K562 (cell line): ENCODE data around the gene HMCN2. TPM values are rescaled to one million over a fixed set of nuclear protein-coding genes. Genes with fewer than 3 reads are reported as not detected.

Source experiments
- ATAC-seq: fragments of 200-7000 bp; cut with Tn5 transposase; 3 replicates; pipeline ENCODE4 v1.9.1; 2020; ENCODE audit warnings: moderate library complexity
- BruUV-seq: library from RNA; stranded (reverse); fragments of 400-500 nt; replicated peaks from 2 replicates; lab custom pipeline; 2021; lab: Mats Ljungman, UMichigan
- CTCF ChIA-PET: fragments of 300-600 bp; formaldehyde crosslinking; extraction: SDS; loops from one replicate; lab custom pipeline; 2021; ENCODE audit warnings: low intra/inter-chr PET ratio; lab: Yijun Ruan, JAX
- POLR2A ChIA-PET: fragments of 300-600, 350-650 bp; sonication (Branson Sonifier 250); formaldehyde crosslinking; extraction: SDS; loops from one replicate; lab custom pipeline; 2021; ENCODE audit warnings: antibody characterized with exemption, inconsistent platforms; lab: Yijun Ruan, JAX
- DNase-seq, 4 experiments: peaks; one replicate each; pipeline versions ENCODE4 v3.0.0 to v3.0.0-alpha.2; 2011 to 2018; ENCODE audit warnings: low spot score in 3 of 4, mixed read lengths in 3 of 4; ENCODE audit errors: extremely low read depth in 1 of 4
- FAIRE-seq: peaks from 2 replicates; lab custom pipeline; 2011; peaks lifted over from hg19 to GRCh38; lab: Jason Lieb, UNC
- H2AFZ ChIP-seq: 2 replicates; pipeline ENCODE4 v1.6.0; 2011; ENCODE audit warnings: low read depth, low read length, control low read depth, inconsistent platforms
- H3K27ac ChIP-seq: fragments of 200-600 bp; 3 replicates; pipeline ENCODE4 v1.8.0; 2011; ENCODE audit warnings: low read depth, mild to moderate bottlenecking, control low read depth, inconsistent platforms, low read length, moderate library complexity, mixed read lengths; ENCODE audit errors: extremely low read depth
- H3K27me3 ChIP-seq, 2 experiments: fragments of 300-600 bp in 1 of 2; 2 replicates in 1 of 2; 3 replicates in 1 of 2; pipeline versions ENCODE4 v1.6.0 to v1.8.0; 2011; ENCODE audit warnings: inconsistent platforms in 2 of 2, low read length in 2 of 2, mild to moderate bottlenecking in 1 of 2, mixed read lengths in 1 of 2, moderate library complexity in 1 of 2; ENCODE audit not compliant: control insufficient read depth in 2 of 2, insufficient read depth in 2 of 2
- H3K36me3 ChIP-seq: fragments of 300-600 bp; 3 replicates; pipeline ENCODE4 v1.8.0; 2011; ENCODE audit warnings: mild to moderate bottlenecking, low read length, inconsistent platforms; ENCODE audit not compliant: control insufficient read depth, insufficient read depth
- H3K4me1 ChIP-seq, 2 experiments: fragments of 200-600 bp in 1 of 2; replicated peaks in 1 of 2; 2 replicates in 1 of 2; 3 replicates in 1 of 2; pipeline versions ENCODE4 v1.5.1 to v1.8.0; 2011; ENCODE audit warnings: inconsistent platforms in 2 of 2, low read length in 2 of 2, mild to moderate bottlenecking in 1 of 2, mixed read lengths in 1 of 2, moderate library complexity in 1 of 2; ENCODE audit not compliant: control insufficient read depth in 2 of 2, insufficient read depth in 2 of 2
- H3K4me2 ChIP-seq: 2 replicates; pipeline ENCODE4 v1.6.1; 2011; ENCODE audit warnings: low read length, control low read depth, inconsistent platforms, mixed read lengths; ENCODE audit not compliant: insufficient read depth
- H3K4me3 ChIP-seq: fragments of 200-600 bp; sonication (generic), shearing (Covaris generic); 2 replicates; pipeline ENCODE4 v1.5.1; 2016; ENCODE audit warnings: control low read depth, inconsistent platforms
- H3K79me2 ChIP-seq: fragments of 200-600 bp; 3 replicates; pipeline ENCODE4 v1.8.0; 2011; ENCODE audit warnings: low read length, inconsistent platforms; ENCODE audit not compliant: control insufficient read depth, insufficient read depth
- H3K9ac ChIP-seq, 2 experiments: 2 replicates each; pipeline versions ENCODE4 v1.6.0 to v1.6.1; 2011; ENCODE audit warnings: low read depth in 2 of 2, low read length in 2 of 2, control low read depth in 1 of 2, inconsistent platforms in 1 of 2, mild to moderate bottlenecking in 1 of 2, mixed read lengths in 1 of 2; ENCODE audit not compliant: insufficient read depth in 1 of 2
- H3K9me1 ChIP-seq: one replicate; pipeline ENCODE4 v1.6.0; 2011; ENCODE audit warnings: inconsistent platforms, mild to moderate bottlenecking, low read length, moderate library complexity; ENCODE audit not compliant: control insufficient read depth, insufficient read depth
- H3K9me3 ChIP-seq: replicated peaks from 2 replicates; pipeline ENCODE4 v1.5.1; 2011; ENCODE audit warnings: low read depth, low read length, inconsistent platforms; ENCODE audit not compliant: control insufficient read depth, insufficient read depth
- H4K20me1 ChIP-seq: replicated peaks from 2 replicates; pipeline ENCODE4 v1.6.1; 2011; ENCODE audit warnings: low read length, inconsistent platforms, mixed read lengths; ENCODE audit not compliant: control insufficient read depth, insufficient read depth
- BRF1 ChIP-seq: IDR thresholded peaks from 3 replicates; pipeline ENCODE4 v1.6.1; 2011; ENCODE audit warnings: borderline replicate concordance, mild to moderate bottlenecking; ENCODE audit not compliant: insufficient read length; ENCODE audit errors: extremely low read depth
- CBFA2T2 ChIP-seq: fragments of 450-650 bp; conservative IDR thresholded peaks from 2 replicates; pipeline ENCODE4 v1.6.1; 2017; ENCODE audit warnings: mild to moderate bottlenecking
- CBFA2T3 ChIP-seq: fragments of 450-650 bp; IDR thresholded peaks from 2 replicates; pipeline ENCODE4 v1.6.1; 2017
- CBX2 ChIP-seq: fragments of 200-600 bp; sonication (generic); IDR thresholded peaks from one replicate; pipeline ENCODE4 v1.6.1; 2012; ENCODE audit warnings: mild to moderate bottlenecking, low read length, inconsistent platforms; ENCODE audit not compliant: insufficient read depth, poor library complexity, severe bottlenecking
- CC2D1A ChIP-seq: fragments of 450-650 bp; IDR thresholded peaks from 2 replicates; pipeline ENCODE4 v1.6.1; 2017; ENCODE audit warnings: mild to moderate bottlenecking
- SMAD1 ChIP-seq: fragments of 150-350 bp; IDR thresholded peaks from 2 replicates; pipeline ENCODE4 v1.6.1; 2014; ENCODE audit warnings: low read length, low read depth; ENCODE audit not compliant: partially characterized antibody
- SRSF9 ChIP-seq: fragments of 200-400 bp; formaldehyde crosslinking; IDR thresholded peaks from 2 replicates; pipeline ENCODE4 v1.6.1; 2017; ENCODE audit warnings: low read depth, low read length, borderline replicate concordance
- TEAD4 ChIP-seq, 2 experiments: sonication (generic) in 1 of 2; formaldehyde crosslinking in 1 of 2; IDR thresholded peaks; 2 replicates each; pipeline versions ENCODE4 v1.6.1 to v1.8.0; 2012 to 2022; ENCODE audit warnings: borderline replicate concordance in 1 of 2, inconsistent platforms in 1 of 2, low read length in 1 of 2, mild to moderate bottlenecking in 1 of 2, missing genetic modification reagents in 1 of 2
- ZNF280B ChIP-seq: fragments of 250-450 bp; sonication (Bioruptor Pico); IDR thresholded peaks from 2 replicates; pipeline ENCODE4 v1.5.1; 2021; ENCODE audit warnings: mild to moderate bottlenecking
- ZNF551 ChIP-seq: fragments of 250-450 bp; sonication (Bioruptor Pico); IDR thresholded peaks from 2 replicates; pipeline ENCODE4 v1.5.0; 2021; ENCODE audit warnings: mild to moderate bottlenecking, moderate library complexity
- WGBS: fragments of 100-300 bp; shearing (Covaris generic); methylation state at CpG from one replicate; pipeline ENCODE4 v1.1.6; 2016; ENCODE audit warnings: low coverage, mixed read lengths; ENCODE audit not compliant: insufficient coverage; ENCODE audit errors: missing lambda C conversion rate; 5-methylcytosine and 5-hydroxymethylcytosine counted together
- in situ Hi-C: fragments of 300-500 bp; cut with MboI; formaldehyde crosslinking; loops from 4 replicates; pipeline ENCODE4 v1.15.0; 2018; ENCODE audit warnings: inconsistent platforms, mixed read lengths
- intact Hi-C: fragments of 100-400 bp; cut with micrococcal nuclease; formaldehyde crosslinking; loops from 2 replicates; pipeline ENCODE4 v1.14.2; 2022
- polyA plus RNA-seq, 8 experiments: library from polyadenylated mRNA; depleted of rRNA in 4 of 8; stranded (reverse) in 5 of 8; unstranded in 3 of 8; fragments of >200 nt; fragmentation: Nextera tagmentation in 2 of 8; fragmentation: Illumina TruSeq in 1 of 8; extraction: Ambion mirVana in 2 of 8; extraction: Trizol in 1 of 8; gene quantifications; 2 replicates each; pipeline versions ENCODE4 v1.2.1 to v1.2.3, GENCODE V29; 2011 to 2014; ENCODE audit warnings: inconsistent platforms in 1 of 8, missing spikeins in 1 of 8
- total RNA-seq, 7 experiments: library from RNA; depleted of rRNA in 6 of 7; stranded (reverse); fragments of >200 nt in 6 of 7; fragmentation: Illumina TruSeq in 2 of 7; extraction: Trizol in 2 of 7; gene quantifications; 2 replicates each; pipeline versions ENCODE4 v1.2.1 to v1.2.3, GENCODE V29; 2011 to 2021; ENCODE audit warnings: low replicate concordance in 1 of 7
- TF ChIP-seq, protein P1 (sequence below): fragments of 250-450 bp; sonication (Bioruptor Pico); IDR thresholded peaks from 2 replicates; pipeline ENCODE4 v1.8.0; 2022; ENCODE audit warnings: moderate library complexity, mild to moderate bottlenecking, inconsistent platforms
- TF ChIP-seq, protein P2 (sequence below): fragments of 200-800 bp; sonication (Bioruptor generic); IDR thresholded peaks from 2 replicates; pipeline ENCODE4 v1.6.1; 2017; ENCODE audit warnings: missing genetic modification characterization, missing compliant biosample characterization
- TF ChIP-seq, protein P3 (sequence below): sonication (generic); formaldehyde crosslinking; IDR thresholded peaks from 2 replicates; pipeline ENCODE4 v1.8.0; 2022; ENCODE audit warnings: mild to moderate bottlenecking, missing genetic modification reagents
- TF ChIP-seq, protein P4 (sequence below), 2 experiments: fragments of 450-650 bp in 1 of 2; sonication (generic) in 1 of 2; formaldehyde crosslinking; conservative IDR thresholded peaks; 2 replicates each; pipeline versions ENCODE4 v1.4.0 to v1.8.1; 2020 to 2022; ENCODE audit warnings: mild to moderate bottlenecking in 1 of 2, missing genetic modification reagents in 1 of 2

The HMCN2 gene
- total and polyA plus RNA-seq, 9 of the 15 experiments (the other 6 are each of a cell fraction or from before 2014, with no cell fraction given) = 0.01 TPM; not detected in 8

- H3K4me2 ChIP-seq = peak overlapping the region; percentile 49
- H3K79me2 ChIP-seq = no peaks in the 10 kb centered on the region
- no peaks in the 10 kb centered on the region for H3K9me3 ChIP-seq
- H3K4me1 ChIP-seq = peaks cover 10 to 32% of the 10 kb centered on the region in 2 experiments; a peak in 3 of 5 replicates
- POLR2A ChIA-PET = interaction anchor here (0.6 to 1.0 kb wide), 5 partner anchors 11 to 647 kb away, joined by 3 to 4 read pairs (median 3); no protein-coding TSS in a partner anchor
- WGBS = 2% methylated on average over 23 of the region's 29 CpGs
- CTCF ChIA-PET = no interaction called here
- H3K9ac ChIP-seq = 0 out of 4 replicates have a peak overlapping the region, but pooled peaks of 1 of the 2 experiments have one; percentile 29
- H3K27me3 ChIP-seq = peaks cover 22 to 71% of the 10 kb centered on the region in 2 experiments
- in situ Hi-C loops (no loop called here), intact Hi-C loops (no loop called here)
- H2AFZ ChIP-seq = no peak overlapping the region
- peaks cover 15% of the 10 kb centered on the region for H4K20me1 ChIP-seq
- no peaks in the 10 kb centered on the region for H3K36me3 ChIP-seq
- H3K9me1 ChIP-seq = no peaks in the 10 kb centered on the region
- H3K27ac ChIP-seq = no peak overlapping the region
- ATAC-seq (peak; percentile 95), DNase-seq (peak; percentile 60 to 86 (median 78)), FAIRE-seq (no peak)
- H3K4me3 ChIP-seq = no peak overlapping the region
- BruUV-seq = no TSS peak
- TF ChIP-seq TEAD4 (IDR thresholded peaks at IDR 0.05; ENCODE audit: low read length) (peak; percentile 65), TEAD4 (CRISPR knock-in tag; IDR thresholded peaks at IDR 0.05; ENCODE audit: borderline replicate concordance) (no peak), CBFA2T3 (peak; percentile 77), CC2D1A (no peak), ZNF551 (CRISPR knock-in tag) (no peak), BRF1 (no peak), ZNF280B (CRISPR knock-in tag) (no peak), CBX2 (no peak), SMAD1 (no peak), SRSF9 (no peak), CBFA2T2 (peak; percentile 60)
- TF ChIP-seq, protein P1, sequence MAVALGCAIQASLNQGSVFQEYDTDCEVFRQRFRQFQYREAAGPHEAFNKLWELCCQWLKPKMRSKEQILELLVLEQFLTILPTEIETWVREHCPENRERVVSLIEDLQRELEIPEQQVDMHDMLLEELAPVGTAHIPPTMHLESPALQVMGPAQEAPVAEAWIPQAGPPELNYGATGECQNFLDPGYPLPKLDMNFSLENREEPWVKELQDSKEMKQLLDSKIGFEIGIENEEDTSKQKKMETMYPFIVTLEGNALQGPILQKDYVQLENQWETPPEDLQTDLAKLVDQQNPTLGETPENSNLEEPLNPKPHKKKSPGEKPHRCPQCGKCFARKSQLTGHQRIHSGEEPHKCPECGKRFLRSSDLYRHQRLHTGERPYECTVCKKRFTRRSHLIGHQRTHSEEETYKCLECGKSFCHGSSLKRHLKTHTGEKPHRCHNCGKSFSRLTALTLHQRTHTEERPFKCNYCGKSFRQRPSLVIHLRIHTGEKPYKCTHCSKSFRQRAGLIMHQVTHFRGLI (CRISPR knock-in tag) = no peak
- TF ChIP-seq, protein P2, sequence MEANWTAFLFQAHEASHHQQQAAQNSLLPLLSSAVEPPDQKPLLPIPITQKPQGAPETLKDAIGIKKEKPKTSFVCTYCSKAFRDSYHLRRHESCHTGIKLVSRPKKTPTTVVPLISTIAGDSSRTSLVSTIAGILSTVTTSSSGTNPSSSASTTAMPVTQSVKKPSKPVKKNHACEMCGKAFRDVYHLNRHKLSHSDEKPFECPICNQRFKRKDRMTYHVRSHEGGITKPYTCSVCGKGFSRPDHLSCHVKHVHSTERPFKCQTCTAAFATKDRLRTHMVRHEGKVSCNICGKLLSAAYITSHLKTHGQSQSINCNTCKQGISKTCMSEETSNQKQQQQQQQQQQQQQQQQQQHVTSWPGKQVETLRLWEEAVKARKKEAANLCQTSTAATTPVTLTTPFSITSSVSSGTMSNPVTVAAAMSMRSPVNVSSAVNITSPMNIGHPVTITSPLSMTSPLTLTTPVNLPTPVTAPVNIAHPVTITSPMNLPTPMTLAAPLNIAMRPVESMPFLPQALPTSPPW (CRISPR knock-in tag) = peak; percentile 32
- TF ChIP-seq, protein P3, sequence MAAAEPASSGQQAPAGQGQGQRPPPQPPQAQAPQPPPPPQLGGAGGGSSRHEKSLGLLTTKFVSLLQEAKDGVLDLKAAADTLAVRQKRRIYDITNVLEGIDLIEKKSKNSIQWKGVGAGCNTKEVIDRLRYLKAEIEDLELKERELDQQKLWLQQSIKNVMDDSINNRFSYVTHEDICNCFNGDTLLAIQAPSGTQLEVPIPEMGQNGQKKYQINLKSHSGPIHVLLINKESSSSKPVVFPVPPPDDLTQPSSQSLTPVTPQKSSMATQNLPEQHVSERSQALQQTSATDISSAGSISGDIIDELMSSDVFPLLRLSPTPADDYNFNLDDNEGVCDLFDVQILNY (CRISPR knock-in tag) = no peak
- TF ChIP-seq, protein P4, sequence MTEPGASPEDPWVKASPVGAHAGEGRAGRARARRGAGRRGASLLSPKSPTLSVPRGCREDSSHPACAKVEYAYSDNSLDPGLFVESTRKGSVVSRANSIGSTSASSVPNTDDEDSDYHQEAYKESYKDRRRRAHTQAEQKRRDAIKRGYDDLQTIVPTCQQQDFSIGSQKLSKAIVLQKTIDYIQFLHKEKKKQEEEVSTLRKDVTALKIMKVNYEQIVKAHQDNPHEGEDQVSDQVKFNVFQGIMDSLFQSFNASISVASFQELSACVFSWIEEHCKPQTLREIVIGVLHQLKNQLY (CRISPR knock-in tag; conservative IDR thresholded peaks at IDR 0.05) = no peak
Observed at GRCh38 chr9:130320723-130321481, 55.3 kb downstream of the HMCN2 start.
